Measurements from ENCODE around the gene MYBPC1. TPM values are rescaled to one million over a fixed set of nuclear protein-coding genes. Genes with fewer than 3 reads are reported as not detected.

MYBPC1 gene
- total and polyA plus RNA-seq, 9 of the 15 experiments (the other 6 are each of a cell fraction or from before 2014, with no cell fraction given), result not detected

DNA sequence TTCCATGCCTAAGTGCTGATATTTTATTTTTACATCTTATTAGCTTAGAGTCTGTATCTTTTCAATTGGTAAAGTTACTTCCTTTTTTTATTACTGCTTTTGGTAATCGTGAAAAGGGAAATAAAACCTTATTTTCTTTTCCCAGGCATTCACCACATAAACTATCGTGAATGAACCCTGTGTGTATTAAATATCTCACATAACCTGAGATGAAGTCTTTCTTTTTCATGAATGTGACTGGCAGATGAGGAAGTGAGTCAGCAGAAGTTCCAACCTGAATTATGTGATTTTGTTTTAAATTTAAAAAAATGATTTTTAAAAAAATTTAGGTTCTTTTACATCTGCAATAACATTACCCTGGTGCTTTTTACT is 26.0 kb downstream of the MYBPC1 start (continued):
- TF ChIP-seq NR4A1 (CRISPR knock-in tag; IDR thresholded peaks at IDR 0.05), result no peak
- TF ChIP-seq NR4A1 (tag; IDR thresholded peaks at IDR 0.05), result no peak
- TF ChIP-seq NFE2 (IDR thresholded peaks at IDR 0.05; ENCODE audit: low read depth), result peak; percentile 92
- peak; percentile 76; the same call in 1 of the 2 replicates for TF ChIP-seq SPI1 (IDR thresholded peaks at IDR 0.05; ENCODE audit: borderline replicate concordance, low read depth, low read length)
- TF ChIP-seq, protein P1, sequence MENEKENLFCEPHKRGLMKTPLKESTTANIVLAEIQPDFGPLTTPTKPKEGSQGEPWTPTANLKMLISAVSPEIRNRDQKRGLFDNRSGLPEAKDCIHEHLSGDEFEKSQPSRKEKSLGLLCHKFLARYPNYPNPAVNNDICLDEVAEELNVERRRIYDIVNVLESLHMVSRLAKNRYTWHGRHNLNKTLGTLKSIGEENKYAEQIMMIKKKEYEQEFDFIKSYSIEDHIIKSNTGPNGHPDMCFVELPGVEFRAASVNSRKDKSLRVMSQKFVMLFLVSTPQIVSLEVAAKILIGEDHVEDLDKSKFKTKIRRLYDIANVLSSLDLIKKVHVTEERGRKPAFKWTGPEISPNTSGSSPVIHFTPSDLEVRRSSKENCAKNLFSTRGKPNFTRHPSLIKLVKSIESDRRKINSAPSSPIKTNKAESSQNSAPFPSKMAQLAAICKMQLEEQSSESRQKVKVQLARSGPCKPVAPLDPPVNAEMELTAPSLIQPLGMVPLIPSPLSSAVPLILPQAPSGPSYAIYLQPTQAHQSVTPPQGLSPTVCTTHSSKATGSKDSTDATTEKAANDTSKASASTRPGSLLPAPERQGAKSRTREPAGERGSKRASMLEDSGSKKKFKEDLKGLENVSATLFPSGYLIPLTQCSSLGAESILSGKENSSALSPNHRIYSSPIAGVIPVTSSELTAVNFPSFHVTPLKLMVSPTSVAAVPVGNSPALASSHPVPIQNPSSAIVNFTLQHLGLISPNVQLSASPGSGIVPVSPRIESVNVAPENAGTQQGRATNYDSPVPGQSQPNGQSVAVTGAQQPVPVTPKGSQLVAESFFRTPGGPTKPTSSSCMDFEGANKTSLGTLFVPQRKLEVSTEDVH (IDR thresholded peaks at IDR 0.05; ENCODE audit: low read depth, partially characterized antibody), result no peak
- peak; percentile 55; the same call in 1 of the 2 replicates for TF ChIP-seq MAFK (IDR thresholded peaks at IDR 0.05; ENCODE audit: low read length)
- TF ChIP-seq C11orf30 (IDR thresholded peaks at IDR 0.05; ENCODE audit: low read depth), result peak; percentile 74

DNA sequence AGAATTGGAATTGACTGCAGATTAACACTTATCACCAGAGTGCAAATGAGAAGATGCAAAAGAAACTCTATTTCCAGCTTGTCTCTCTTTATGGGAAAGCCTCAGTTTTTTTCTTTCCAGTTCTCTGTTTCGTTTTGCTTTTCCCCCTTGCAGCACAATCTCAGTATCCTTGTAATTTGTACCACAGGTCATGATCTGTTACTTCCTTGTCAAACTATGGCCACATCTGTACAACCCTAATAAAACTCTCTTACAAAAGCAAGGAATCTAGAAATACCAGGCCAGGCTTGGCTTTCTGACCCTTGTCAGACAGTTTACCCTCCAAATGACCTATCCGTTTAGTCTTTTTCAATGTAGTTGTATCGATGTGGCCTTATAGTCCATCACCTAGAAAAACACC is 33.9 kb downstream of the MYBPC1 start:
- peaks cover 10 to 15% of the 10 kb centered on the region in 2 experiments; a peak in 3 of 5 replicates for H3K27me3 ChIP-seq (ENCODE audit: control insufficient read depth in 2 of 2, insufficient read depth in 2 of 2, low read length in 2 of 2)
- H3K9me3 ChIP-seq (replicated peaks; ENCODE audit: control insufficient read depth, insufficient read depth, low read depth, low read length), result no peaks in the 10 kb centered on the region
- no peak for ATAC-seq
- peak; percentile 7; the same call in 1 of the 2 replicates for TF ChIP-seq RNF2 (IDR thresholded peaks at IDR 0.05)
- TF ChIP-seq SP2 (IDR thresholded peaks at IDR 0.05; ENCODE audit: extremely low read depth, low read depth, low read length, poor library complexity, severe bottlenecking), result no peak
- no peaks in the 10 kb centered on the region for H3K4me1 ChIP-seq (replicated peaks in 1 of 2; ENCODE audit: control insufficient read depth in 2 of 2, insufficient read depth in 2 of 2, low read length in 2 of 2)
- in situ Hi-C loops (cut with MboI) (no loop called here), intact Hi-C loops (cut with micrococcal nuclease) (loop anchor here (10.0 kb wide), 2 partner anchors 206 to 214 kb away; partner anchors contain the start of gene GNPTAB)
- 0% methylated on average over 3 of the region's 3 CpGs for WGBS (ENCODE audit: insufficient coverage, low coverage, missing lambda C conversion rate)
- ChIA-PET CTCF (ENCODE audit: low intra/inter-chr PET ratio) (no interaction called here), POLR2A (interaction anchor here (1.2 kb wide), 1 partner anchor 18 kb away, joined by 5 read pairs; no protein-coding TSS in a partner anchor)
- H3K9ac ChIP-seq (ENCODE audit: insufficient read depth in 1 of 2, low read depth in 2 of 2, low read length in 2 of 2), result no peak overlapping the region
- no peak for DNase-seq (ENCODE audit: extremely low read depth in 1 of 4, low spot score in 3 of 4)
- no peaks in the 10 kb centered on the region for H4K20me1 ChIP-seq (replicated peaks; ENCODE audit: control insufficient read depth, insufficient read depth, low read length)
- FAIRE-seq, result no peak
- H3K4me3 ChIP-seq, result no peak overlapping the region
- H2AFZ ChIP-seq (ENCODE audit: low read depth, low read length), result no peak overlapping the region
- no peaks in the 10 kb centered on the region for H3K9me1 ChIP-seq (ENCODE audit: control insufficient read depth, insufficient read depth, low read length)
- no peaks in the 10 kb centered on the region for H3K79me2 ChIP-seq (ENCODE audit: control insufficient read depth, insufficient read depth, low read length)
- H3K36me3 ChIP-seq (ENCODE audit: control insufficient read depth, insufficient read depth, low read length), result no peaks in the 10 kb centered on the region
- no peak overlapping the region for H3K27ac ChIP-seq (ENCODE audit: extremely low read depth, low read depth, low read length)
- BruUV-seq (replicated peaks), result no TSS peak
- no peak overlapping the region for H3K4me2 ChIP-seq (ENCODE audit: insufficient read depth, low read length)

Data from K562 (cell line).